COR-L47 (cell line): Measurements from ENCODE around the gene SLC17A4.
"Not testable (repeated sequence)": the region's sequence is repeated elsewhere in the genome, so short reads cannot be mapped to it uniquely, and the experiment has no call there.

ENCODE experiments used
- DNase-seq: peaks from one replicate; lab custom pipeline; 2025; lab: John Stamatoyannopoulos, UW

SLC17A4 gene

DNA sequence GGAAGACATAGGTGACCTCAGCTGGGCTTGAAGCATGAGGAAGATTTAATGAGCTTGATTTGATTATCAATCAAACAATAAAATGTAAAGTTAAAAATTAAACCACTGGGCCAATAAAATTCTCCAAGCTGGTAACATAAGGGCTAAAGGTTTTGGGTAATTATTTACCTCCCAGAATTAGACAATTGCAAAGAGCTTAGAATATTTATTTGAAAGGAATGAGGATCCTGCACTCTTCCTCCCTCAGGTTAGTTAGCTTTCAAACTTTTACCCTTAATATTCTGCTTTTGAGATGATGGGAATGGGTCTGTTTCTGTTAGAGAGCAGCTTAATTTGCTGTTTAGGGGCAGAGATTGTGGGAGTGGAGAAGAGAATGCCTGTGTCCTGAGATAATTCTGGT is at the start of gene SLC17A4:
SLC17A4 (plus strand) TSS at position 208 of the 400 bp plus-strand sequence. CDS start 7,221 bp downstream, outside the sequence.
- no peak for DNase-seq

- DNase-seq = no peak
Observed at GRCh38 chr6:25706314-25707014, 48.1 kb upstream of the SLC17A4 start.

GRCh38 chr6:25709761-25710160 is 44.8 kb upstream of the SLC17A4 start:
- no peak for DNase-seq

- DNase-seq = no peak
Observed at GRCh38 chr6:25710287-25710686, 44.3 kb upstream of the SLC17A4 start.

GRCh38 chr6:25713824-25714223 is 40.7 kb upstream of the SLC17A4 start:
- DNase-seq = peak; percentile 55

DNA sequence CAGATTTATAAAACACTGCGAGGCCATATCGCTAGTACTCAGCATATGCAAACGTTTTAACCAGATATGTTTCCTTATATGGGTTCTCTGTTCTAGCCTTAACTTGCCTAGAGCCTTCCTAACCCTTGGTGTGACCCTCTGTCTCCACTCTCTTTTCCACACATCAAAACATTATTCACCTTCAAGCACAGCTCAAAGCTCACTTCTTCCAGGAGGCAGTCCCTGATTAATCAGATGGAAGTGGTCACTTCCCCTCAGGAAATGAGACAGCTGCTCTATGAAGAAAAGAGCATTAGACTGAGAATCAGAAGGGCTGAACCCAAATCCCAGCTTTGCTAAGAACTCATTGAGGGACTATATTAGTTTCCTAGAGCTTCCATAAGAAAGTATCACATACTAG is 39.8 kb upstream of the SLC17A4 start:
- no peak for DNase-seq

- no peak for DNase-seq
Observed at GRCh38 chr6:25715794-25716193, 38.7 kb upstream of the SLC17A4 start.

GRCh38 chr6:25717866-25718740 is 36.4 kb upstream of the SLC17A4 start:
- peak; percentile 59 for DNase-seq

GRCh38 chr6:25726122-25726911 is 28.2 kb upstream of the SLC17A4 start:
- DNase-seq = no peak

DNA sequence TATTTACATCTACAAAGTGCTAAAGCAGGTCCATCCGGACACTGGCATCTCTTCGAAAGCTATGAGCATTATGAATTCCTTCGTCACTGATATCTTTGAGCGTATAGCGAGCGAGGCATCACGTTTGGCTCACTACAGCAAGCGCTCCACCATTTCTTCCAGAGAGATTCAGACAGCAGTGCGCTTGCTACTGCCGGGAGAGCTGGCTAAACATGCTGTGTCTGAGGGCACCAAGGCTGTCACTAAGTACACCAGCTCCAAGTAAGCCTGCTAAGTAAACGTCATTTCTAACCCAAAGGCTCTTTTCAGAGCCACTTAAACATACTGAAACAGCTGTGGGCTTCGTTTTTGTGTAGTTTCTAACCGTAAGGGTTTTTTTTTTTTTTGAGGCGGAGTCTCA is 27.5 kb upstream of the SLC17A4 start:
- no peak for DNase-seq

DNA sequence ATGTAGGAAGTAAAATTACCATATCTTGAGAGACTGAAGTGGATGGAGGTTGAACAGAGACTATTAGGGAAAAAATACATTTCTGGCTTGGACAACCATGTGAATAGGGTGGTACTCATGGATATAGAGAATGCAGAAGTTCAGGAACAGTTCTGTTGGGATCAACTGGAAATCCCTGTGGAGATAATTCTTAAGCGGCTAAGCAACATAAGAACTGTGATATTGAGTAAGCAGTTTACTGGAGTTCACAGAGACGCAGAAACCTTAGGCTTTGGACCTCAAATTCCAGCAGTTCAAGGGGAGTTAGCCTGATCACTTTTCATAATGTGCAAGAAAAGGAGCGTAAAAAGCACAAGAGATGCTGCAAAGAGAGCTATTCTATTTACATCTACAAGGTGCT is 23.6 kb upstream of the SLC17A4 start:
- no peak for DNase-seq

- no peak for DNase-seq
Observed at GRCh38 chr6:25731721-25732120, 22.8 kb upstream of the SLC17A4 start.

DNA sequence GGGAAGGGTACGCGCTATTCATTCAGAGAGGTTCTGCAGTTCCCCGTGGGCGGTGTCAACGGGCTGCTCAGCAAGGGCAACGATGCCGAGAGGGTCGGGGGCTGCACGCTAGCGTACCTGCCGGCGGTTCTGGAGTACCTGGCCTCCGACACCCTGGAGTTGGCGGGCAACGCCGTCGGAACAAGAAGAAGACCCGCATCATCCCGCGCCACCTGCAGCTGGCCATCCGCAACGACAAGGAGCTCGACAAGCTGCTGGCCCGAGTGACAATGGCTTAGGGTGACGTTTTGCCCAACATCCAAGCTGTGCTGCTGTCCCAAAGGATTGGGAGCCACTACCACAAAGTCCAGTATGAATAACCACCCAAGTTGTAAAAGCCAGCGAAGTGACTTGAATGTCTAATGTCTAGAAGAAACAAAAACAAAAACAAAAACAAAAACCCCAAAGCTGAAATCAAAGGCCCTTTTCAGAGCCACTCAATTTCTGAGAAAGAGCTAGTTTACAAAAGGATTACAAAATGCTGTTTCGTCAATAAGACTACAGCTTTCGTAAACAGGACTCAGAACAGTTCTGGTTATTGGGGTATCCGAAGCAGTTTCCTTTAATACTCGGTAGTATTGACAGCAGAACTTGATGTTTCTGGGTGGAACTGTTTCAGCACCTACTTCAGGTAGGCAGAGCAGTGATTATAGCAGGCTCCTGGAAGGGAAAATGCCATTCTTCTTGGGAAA is 21.9 kb upstream of the SLC17A4 start:
- DNase-seq = no peak

GRCh38 chr6:25735261-25735660 is 19.3 kb upstream of the SLC17A4 start:
- no peak for DNase-seq

DNA sequence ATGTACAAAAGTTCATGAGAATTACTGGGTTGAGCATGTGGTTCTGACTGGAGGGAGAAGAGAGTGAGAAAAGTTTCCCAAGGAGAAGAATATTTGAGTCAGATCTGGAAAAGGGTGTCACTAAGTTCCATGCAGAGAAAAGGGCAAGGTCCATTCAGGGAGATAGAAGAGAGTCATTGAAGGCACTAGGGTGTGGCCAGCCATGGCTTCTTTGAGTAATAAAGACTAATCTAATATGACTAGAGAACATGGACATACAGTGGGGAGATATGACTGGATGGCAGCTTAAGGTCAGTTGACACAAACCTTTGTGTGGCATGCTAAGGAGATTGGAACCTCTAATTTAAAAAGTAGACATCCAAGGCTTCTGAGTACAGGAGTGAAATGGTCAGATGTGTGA is 10.7 kb upstream of the SLC17A4 start:
- no peak for DNase-seq

DNA sequence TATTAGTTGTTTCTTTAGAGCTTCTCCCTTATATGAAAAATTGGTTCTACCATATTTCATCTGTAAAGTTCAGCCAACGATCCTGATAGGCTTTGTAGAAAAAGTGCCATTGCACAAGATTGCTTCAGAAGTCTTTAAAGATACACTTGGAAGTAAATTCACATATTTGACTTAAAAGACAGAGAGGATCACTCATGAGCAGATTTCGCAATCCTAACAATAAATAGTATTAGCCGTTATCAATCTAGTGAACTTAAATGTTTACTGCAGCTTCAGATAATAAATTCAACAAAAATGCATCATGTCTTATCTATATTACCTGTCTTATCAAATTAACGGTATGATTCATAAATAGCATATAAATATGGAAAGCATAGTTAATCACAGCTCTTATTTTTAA is 8.7 kb upstream of the SLC17A4 start:
- DNase-seq = no peak

DNA sequence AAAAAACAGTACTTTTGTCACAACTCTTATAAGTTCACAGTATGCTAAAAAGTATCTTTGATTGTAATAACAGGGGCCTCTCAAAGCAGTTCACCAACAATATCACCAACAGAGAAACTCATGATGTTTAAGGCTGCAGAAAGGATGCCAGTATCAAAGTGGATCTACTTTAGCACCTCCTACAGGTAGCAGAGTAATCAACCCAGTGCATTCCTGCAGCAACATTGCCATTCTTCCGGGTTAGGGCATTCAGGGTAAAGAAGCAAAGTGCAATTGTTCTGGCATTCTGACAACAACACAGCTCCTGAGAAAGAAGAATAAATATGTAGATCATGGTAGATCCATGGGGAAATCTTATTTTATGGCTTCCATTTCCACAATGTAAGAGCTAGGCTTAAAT is 7.6 kb upstream of the SLC17A4 start:
- no peak for DNase-seq

DNA sequence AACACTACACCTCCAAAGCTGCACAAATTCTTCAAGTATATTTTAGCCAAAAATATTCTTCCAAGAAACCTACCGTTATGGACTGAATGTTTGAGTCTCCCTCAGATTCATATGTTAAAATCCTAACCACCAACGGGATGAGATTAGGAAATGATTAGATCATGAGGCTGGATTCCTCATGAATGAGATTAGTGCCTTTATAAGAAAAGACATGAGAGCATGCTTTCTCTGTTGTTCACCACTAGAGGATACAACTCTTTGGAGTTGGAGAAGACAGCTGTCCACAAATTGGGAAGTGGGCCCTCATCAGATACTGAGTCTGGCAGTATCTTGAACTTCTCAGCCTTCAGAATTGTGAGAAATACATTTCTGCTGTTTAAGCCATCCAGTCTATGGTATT is 7.1 kb upstream of the SLC17A4 start:
- no peak for DNase-seq

- no peak for DNase-seq
Observed at GRCh38 chr6:25748049-25748448, 6.5 kb upstream of the SLC17A4 start.

- DNase-seq = not testable (repeated sequence)
Observed at GRCh38 chr6:25748601-25749517, 5.7 kb upstream of the SLC17A4 start.

DNA sequence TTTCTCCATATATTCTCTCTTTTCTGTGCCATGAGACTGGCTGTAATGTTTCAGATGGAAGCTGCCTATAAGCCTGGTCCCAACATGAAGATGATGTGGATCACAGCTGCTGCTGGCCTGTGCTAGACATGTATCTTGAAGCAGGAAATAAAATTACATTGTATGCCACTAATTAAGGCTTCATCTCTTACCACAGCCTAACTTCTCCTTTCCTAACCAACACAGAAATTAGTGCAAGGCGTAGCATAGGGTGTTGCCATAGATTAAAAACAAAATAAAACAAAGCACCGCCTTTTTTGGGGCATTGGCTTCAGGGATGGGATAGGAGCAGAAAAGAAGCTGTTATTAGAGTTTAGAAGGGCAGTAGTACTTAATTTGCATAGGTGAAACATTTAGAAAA is 4.7 kb upstream of the SLC17A4 start:
- DNase-seq = no peak
